Placental epithelial cell (primary cell): ENCODE measurements around the gene CDC16. TPM values are rescaled to one million over a fixed set of nuclear protein-coding genes. Genes with fewer than 3 reads are reported as not detected.

Experiments
- small RNA-seq: library from RNA; depleted of rRNA; stranded (forward); fragments of <200 nt; gene quantifications from one replicate; pipeline ENCODE3, GENCODE V24; 2012
- total RNA-seq: library from RNA; depleted of rRNA; stranded (reverse); fragments of >200 nt; gene quantifications from 2 replicates; pipeline ENCODE4 v1.2.3, GENCODE V29; 2012

Gene CDC16
- 47.2 and 62.8 TPM in 2 replicates for total RNA-seq

GRCh38 chr13:114234645-114235421, at the start of gene CDC16:
TSS of gene CDC16 (plus strand) at chr13:114234897. CDS start at chr13:114235085, 188 bp downstream.

GRCh38 chr13:114281351-114282040, 46.8 kb downstream of the CDC16 start, which contains the start of gene UPF3A:
TSS of gene UPF3A (plus strand) at chr13:114281601. CDS start at chr13:114281640, 39 bp downstream.

GRCh38 chr13:114314074-114314912, 79.6 kb downstream of the CDC16 start, which contains the start of gene CHAMP1:
TSS of gene CHAMP1 (plus strand) at chr13:114314503. CDS start at chr13:114323843, 9,340 bp downstream.

Small RNA genes within 50 kb of the gene (small RNA-seq; reads per million reads assigned to genes)
- gene MIR4502, result not detected
- not detected for gene MIR548AR

Other genes with a start within 250 kb of the CDC16 start
- gene RASA3, start 102.3 kb upstream of the CDC16 start, total RNA-seq, result 7.4 and 8.6 TPM in 2 replicates
- gene CFAP97D2, start 55.6 kb upstream of the CDC16 start, total RNA-seq, result not detected in 2 replicates
- gene UPF3A, start 46.7 kb downstream of the CDC16 start, total RNA-seq, result 23.6 and 29.1 TPM in 2 replicates
- 5.9 and 8.1 TPM in 2 replicates for gene CHAMP1, start 79.6 kb downstream of the CDC16 start, total RNA-seq